ENCODE results near the gene ITGA1. TPM values are rescaled to one million over a fixed set of nuclear protein-coding genes. Genes with fewer than 3 reads are reported as not detected.
"Not testable (repeated sequence)": the region's sequence is repeated elsewhere in the genome, so short reads cannot be mapped to it uniquely, and the experiment has no call there.

The ITGA1 gene
- 0.03 TPM for polyA plus RNA-seq (2013)

- Histone ChIP-seq H3K36me3 (ENCODE audit: control insufficient read depth in 4 of 4, insufficient read depth in 4 of 4, low read length in 3 of 4) (no peaks in the 10 kb centered on the region), H3K4me3 (ENCODE audit: control insufficient read depth in 1 of 7, extremely low read depth in 1 of 7, insufficient read depth in 4 of 7, low read depth in 2 of 7, low read length in 6 of 7) (peak within 1 kb of the TSS; percentile 36 to 81 (median 69)), H3K27me3 (replicated peaks in 2 of 5; ENCODE audit: control insufficient read depth in 4 of 5, insufficient read depth in 5 of 5, low read length in 4 of 5) (peaks cover 0 to 20% (median 9%) of the 10 kb centered on the region in 5 experiments), H3K4me1 (ENCODE audit: control extremely low read depth in 1 of 4, control insufficient read depth in 4 of 4, insufficient read depth in 4 of 4, low read length in 3 of 4) (peaks cover 0 to 21% (median 15%) of the 10 kb centered on the region in 4 experiments), H3K27ac (ENCODE audit: insufficient read depth in 1 of 2, low read depth in 1 of 2, low read length in 2 of 2, poor library complexity in 1 of 2, severe bottlenecking in 2 of 2) (no peak within 1 kb of the TSS), H3K9me3 (ENCODE audit: control extremely low read depth in 1 of 5, control insufficient read depth in 4 of 5, insufficient read depth in 2 of 5, low read depth in 1 of 5, low read length in 4 of 5) (no peaks in the 10 kb centered on the region)
- WGBS (ENCODE audit: insufficient coverage) = under 1% methylated on average over 57 of the region's 61 CpGs
- ChIA-PET POLR2A (interaction anchor here (1.1 kb wide), 1 partner anchor 38 kb away, joined by 3 read pairs; no protein-coding TSS in a partner anchor), CTCF (interaction anchor here (0.7 to 1.8 kb wide), 5 partner anchors 12 to 125 kb away, joined by 3 to 8 read pairs (median 3); no protein-coding TSS in a partner anchor)
- DNase-seq = peak in 2 of 3 donors; percentile 64 to 69
Measured at GRCh38 chr5:52787600-52788504, at the start of gene ITGA1, which contains the start of gene PELO. TSS of gene ITGA1 (plus strand) at chr5:52787916. CDS start at chr5:52788354, 438 bp downstream. TSS of gene PELO (plus strand) at chr5:52787916. CDS start at chr5:52800395, 12,479 bp downstream.

- ChIA-PET CTCF (no interaction called here), POLR2A (no interaction called here)
- DNase-seq = peak in 2 of 3 donors; percentile 10 to 32
- no peaks in the 10 kb centered on the region for H3K27me3 ChIP-seq (replicated peaks in 2 of 5; ENCODE audit: control insufficient read depth in 4 of 5, insufficient read depth in 5 of 5, low read length in 4 of 5)
- no peak overlapping the region for H3K27ac ChIP-seq (ENCODE audit: insufficient read depth in 1 of 2, low read depth in 1 of 2, low read length in 2 of 2, poor library complexity in 1 of 2, severe bottlenecking in 2 of 2)
- peaks cover 0 to 2% (median 0%) of the 10 kb centered on the region in 5 experiments for H3K9me3 ChIP-seq (ENCODE audit: control extremely low read depth in 1 of 5, control insufficient read depth in 4 of 5, insufficient read depth in 2 of 5, low read depth in 1 of 5, low read length in 4 of 5)
- no peaks in the 10 kb centered on the region for H3K36me3 ChIP-seq (ENCODE audit: control insufficient read depth in 4 of 4, insufficient read depth in 4 of 4, low read length in 3 of 4)
- peaks cover 0 to 6% (median 3%) of the 10 kb centered on the region in 4 experiments for H3K4me1 ChIP-seq (ENCODE audit: control extremely low read depth in 1 of 4, control insufficient read depth in 4 of 4, insufficient read depth in 4 of 4, low read length in 3 of 4)
- no peak overlapping the region for H3K4me3 ChIP-seq (ENCODE audit: control insufficient read depth in 1 of 7, extremely low read depth in 1 of 7, insufficient read depth in 4 of 7, low read depth in 2 of 7, low read length in 6 of 7)
Measured at GRCh38 chr5:52738095-52738506, 49.6 kb upstream of the ITGA1 start.

DNA sequence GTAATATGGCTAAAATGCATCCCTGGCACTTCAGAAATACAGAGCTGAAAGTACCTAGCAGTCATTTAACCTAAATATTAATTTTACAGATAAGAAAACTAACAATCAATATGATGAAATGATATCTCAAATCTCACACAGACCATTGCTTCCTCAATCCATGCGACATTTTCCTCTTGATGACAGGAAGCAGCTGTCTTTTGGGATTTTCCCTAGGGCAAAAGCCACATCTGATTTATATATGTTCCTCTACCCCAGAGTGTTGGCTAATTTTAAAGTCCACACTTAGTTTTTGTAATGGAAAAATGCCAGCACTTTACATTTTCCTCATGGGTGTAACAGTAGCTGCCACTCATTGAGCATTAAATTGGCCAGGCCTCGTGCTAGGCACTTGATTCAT lies 47.7 kb upstream of the ITGA1 start:
- H3K9me3 ChIP-seq (ENCODE audit: control extremely low read depth in 1 of 5, control insufficient read depth in 4 of 5, insufficient read depth in 2 of 5, low read depth in 1 of 5, low read length in 4 of 5) = peaks cover 0 to 2% (median 0%) of the 10 kb centered on the region in 5 experiments
- H3K4me1 ChIP-seq (ENCODE audit: control extremely low read depth in 1 of 4, control insufficient read depth in 4 of 4, insufficient read depth in 4 of 4, low read length in 3 of 4) = peaks cover 0 to 7% (median 3%) of the 10 kb centered on the region in 4 experiments
- DNase-seq = no peak
- no peaks in the 10 kb centered on the region for H3K27me3 ChIP-seq (replicated peaks in 2 of 5; ENCODE audit: control insufficient read depth in 4 of 5, insufficient read depth in 5 of 5, low read length in 4 of 5)
- CTCF ChIA-PET = interaction anchor here (1.3 kb wide), 1 partner anchor 11 kb away, joined by 5 read pairs; no protein-coding TSS in a partner anchor
- no peaks in the 10 kb centered on the region for H3K36me3 ChIP-seq (ENCODE audit: control insufficient read depth in 4 of 4, insufficient read depth in 4 of 4, low read length in 3 of 4)
- H3K27ac ChIP-seq (ENCODE audit: insufficient read depth in 1 of 2, low read depth in 1 of 2, low read length in 2 of 2, poor library complexity in 1 of 2, severe bottlenecking in 2 of 2) = no peak overlapping the region
- POLR2A ChIA-PET = no interaction called here
- no CpG with 5 or more reads among the region's 2 CpGs for WGBS (ENCODE audit: insufficient coverage)
- no peak overlapping the region for H3K4me3 ChIP-seq (ENCODE audit: control insufficient read depth in 1 of 7, extremely low read depth in 1 of 7, insufficient read depth in 4 of 7, low read depth in 2 of 7, low read length in 6 of 7)

- Histone ChIP-seq H3K36me3 (ENCODE audit: control insufficient read depth in 4 of 4, insufficient read depth in 4 of 4, low read length in 3 of 4) (no peaks in the 10 kb centered on the region), H3K27ac (ENCODE audit: insufficient read depth in 1 of 2, low read depth in 1 of 2, low read length in 2 of 2, poor library complexity in 1 of 2, severe bottlenecking in 2 of 2) (no peak overlapping the region), H3K4me3 (ENCODE audit: control insufficient read depth in 1 of 7, extremely low read depth in 1 of 7, insufficient read depth in 4 of 7, low read depth in 2 of 7, low read length in 6 of 7) (no peak overlapping the region), H3K9me3 (ENCODE audit: control extremely low read depth in 1 of 5, control insufficient read depth in 4 of 5, insufficient read depth in 2 of 5, low read depth in 1 of 5, low read length in 4 of 5) (no peaks in the 10 kb centered on the region), H3K27me3 (replicated peaks in 2 of 5; ENCODE audit: control insufficient read depth in 4 of 5, insufficient read depth in 5 of 5, low read length in 4 of 5) (no peaks in the 10 kb centered on the region), H3K4me1 (ENCODE audit: control extremely low read depth in 1 of 4, control insufficient read depth in 4 of 4, insufficient read depth in 4 of 4, low read length in 3 of 4) (peaks cover 0 to 5% (median 2%) of the 10 kb centered on the region in 4 experiments)
- DNase-seq = peak in 1 of 3 donors; percentile 20
- WGBS (ENCODE audit: insufficient coverage) = 87% methylated on average over 2 of the region's 2 CpGs
- CTCF ChIA-PET = no interaction called here
- POLR2A ChIA-PET = no interaction called here
Measured at GRCh38 chr5:52743012-52743411, 44.7 kb upstream of the ITGA1 start.

- ChIA-PET POLR2A (no interaction called here), CTCF (no interaction called here)
- no peak for DNase-seq
- H3K9me3 ChIP-seq (ENCODE audit: control extremely low read depth in 1 of 5, control insufficient read depth in 4 of 5, insufficient read depth in 2 of 5, low read depth in 1 of 5, low read length in 4 of 5) = no peaks in the 10 kb centered on the region
- H3K4me1 ChIP-seq (ENCODE audit: control extremely low read depth in 1 of 4, control insufficient read depth in 4 of 4, insufficient read depth in 4 of 4, low read length in 3 of 4) = peaks cover 0 to 2% (median 0%) of the 10 kb centered on the region in 4 experiments
- no peak overlapping the region for H3K27ac ChIP-seq (ENCODE audit: insufficient read depth in 1 of 2, low read depth in 1 of 2, low read length in 2 of 2, poor library complexity in 1 of 2, severe bottlenecking in 2 of 2)
- H3K27me3 ChIP-seq (replicated peaks in 2 of 5; ENCODE audit: control insufficient read depth in 4 of 5, insufficient read depth in 5 of 5, low read length in 4 of 5) = no peaks in the 10 kb centered on the region
- H3K36me3 ChIP-seq (ENCODE audit: control insufficient read depth in 4 of 4, insufficient read depth in 4 of 4, low read length in 3 of 4) = no peaks in the 10 kb centered on the region
- WGBS (ENCODE audit: insufficient coverage) = no CpG with 5 or more reads among the region's 3 CpGs
- no peak overlapping the region for H3K4me3 ChIP-seq (ENCODE audit: control insufficient read depth in 1 of 7, extremely low read depth in 1 of 7, insufficient read depth in 4 of 7, low read depth in 2 of 7, low read length in 6 of 7)
Measured at GRCh38 chr5:52743529-52743928, 44.2 kb upstream of the ITGA1 start.

- Histone ChIP-seq H3K4me1 (ENCODE audit: control extremely low read depth in 1 of 4, control insufficient read depth in 4 of 4, insufficient read depth in 4 of 4, low read length in 3 of 4) (peaks cover 0 to 2% (median 0%) of the 10 kb centered on the region in 4 experiments), H3K36me3 (ENCODE audit: control insufficient read depth in 4 of 4, insufficient read depth in 4 of 4, low read length in 3 of 4) (no peaks in the 10 kb centered on the region), H3K4me3 (ENCODE audit: control insufficient read depth in 1 of 7, extremely low read depth in 1 of 7, insufficient read depth in 4 of 7, low read depth in 2 of 7, low read length in 6 of 7) (no peak overlapping the region), H3K27ac (ENCODE audit: insufficient read depth in 1 of 2, low read depth in 1 of 2, low read length in 2 of 2, poor library complexity in 1 of 2, severe bottlenecking in 2 of 2) (no peak overlapping the region), H3K27me3 (replicated peaks in 2 of 5; ENCODE audit: control insufficient read depth in 4 of 5, insufficient read depth in 5 of 5, low read length in 4 of 5) (no peaks in the 10 kb centered on the region), H3K9me3 (ENCODE audit: control extremely low read depth in 1 of 5, control insufficient read depth in 4 of 5, insufficient read depth in 2 of 5, low read depth in 1 of 5, low read length in 4 of 5) (no peaks in the 10 kb centered on the region)
- ChIA-PET POLR2A (no interaction called here), CTCF (no interaction called here)
- peak in 2 of 3 donors; percentile 5 to 18 for DNase-seq
- 33% methylated on average over 1 of the region's 1 CpG for WGBS (ENCODE audit: insufficient coverage)
Measured at GRCh38 chr5:52743970-52744369, 43.7 kb upstream of the ITGA1 start.

- CTCF ChIA-PET; DNase-seq; H3K27me3 ChIP-seq (replicated peaks in 2 of 5; ENCODE audit: control insufficient read depth in 4 of 5, insufficient read depth in 5 of 5, low read length in 4 of 5); POLR2A ChIA-PET; H3K9me3 ChIP-seq (ENCODE audit: control extremely low read depth in 1 of 5, control insufficient read depth in 4 of 5, insufficient read depth in 2 of 5, low read depth in 1 of 5, low read length in 4 of 5); H3K4me3 ChIP-seq (ENCODE audit: control insufficient read depth in 1 of 7, extremely low read depth in 1 of 7, insufficient read depth in 4 of 7, low read depth in 2 of 7, low read length in 6 of 7); H3K27ac ChIP-seq (ENCODE audit: insufficient read depth in 1 of 2, low read depth in 1 of 2, low read length in 2 of 2, poor library complexity in 1 of 2, severe bottlenecking in 2 of 2); H3K36me3 ChIP-seq (ENCODE audit: control insufficient read depth in 4 of 4, insufficient read depth in 4 of 4, low read length in 3 of 4); H3K4me1 ChIP-seq (ENCODE audit: control extremely low read depth in 1 of 4, control insufficient read depth in 4 of 4, insufficient read depth in 4 of 4, low read length in 3 of 4): not testable (repeated sequence)
- WGBS (ENCODE audit: insufficient coverage) = 67% methylated on average over 1 of the region's 2 CpGs
Measured at GRCh38 chr5:52744867-52745458, 42.8 kb upstream of the ITGA1 start.
